Measurements from ENCODE around the gene EEF1G.
"Not testable (repeated sequence)": the region's sequence is repeated elsewhere in the genome, so short reads cannot be mapped to it uniquely, and the experiment has no call there.

EEF1G gene

DNA sequence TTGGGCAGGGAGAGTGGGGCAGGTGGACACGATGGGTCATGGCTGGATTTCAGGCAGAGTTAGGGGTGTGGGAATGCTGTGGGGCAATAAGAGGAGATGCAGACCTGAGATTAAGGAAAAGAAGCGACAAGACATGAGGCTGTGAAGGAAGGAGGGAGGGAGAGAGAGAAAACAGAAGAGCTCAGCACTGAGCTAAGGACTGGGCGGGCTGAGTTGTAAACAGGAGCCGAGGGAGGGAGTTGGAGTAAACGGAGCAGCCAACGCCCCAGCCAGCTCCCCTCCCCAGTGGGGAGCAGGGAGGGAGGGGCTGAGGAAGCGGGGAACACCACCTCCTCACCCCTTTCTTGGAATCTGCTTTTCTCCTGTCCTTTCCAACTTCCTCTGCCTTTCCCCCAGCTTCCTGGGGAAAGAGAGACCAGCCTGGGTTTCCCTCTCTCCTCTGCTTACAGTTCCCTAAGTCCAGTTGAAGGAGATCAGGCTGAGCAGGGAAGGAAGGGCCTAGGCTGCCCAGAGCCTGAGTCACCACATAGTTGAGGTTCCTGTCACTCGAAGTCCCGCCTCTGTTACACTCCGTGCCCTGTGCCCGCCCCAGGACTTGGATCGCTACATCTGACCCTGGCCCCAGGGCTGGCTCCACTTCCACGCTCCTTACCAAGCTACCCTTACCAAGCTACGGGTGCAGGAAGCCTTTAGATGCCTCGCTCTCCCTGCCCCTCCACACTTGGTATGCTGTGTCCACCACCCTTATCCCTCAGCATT is 20.4 kb downstream of the EEF1G start:
- peak; percentile 86 for DNase-seq

DNA sequence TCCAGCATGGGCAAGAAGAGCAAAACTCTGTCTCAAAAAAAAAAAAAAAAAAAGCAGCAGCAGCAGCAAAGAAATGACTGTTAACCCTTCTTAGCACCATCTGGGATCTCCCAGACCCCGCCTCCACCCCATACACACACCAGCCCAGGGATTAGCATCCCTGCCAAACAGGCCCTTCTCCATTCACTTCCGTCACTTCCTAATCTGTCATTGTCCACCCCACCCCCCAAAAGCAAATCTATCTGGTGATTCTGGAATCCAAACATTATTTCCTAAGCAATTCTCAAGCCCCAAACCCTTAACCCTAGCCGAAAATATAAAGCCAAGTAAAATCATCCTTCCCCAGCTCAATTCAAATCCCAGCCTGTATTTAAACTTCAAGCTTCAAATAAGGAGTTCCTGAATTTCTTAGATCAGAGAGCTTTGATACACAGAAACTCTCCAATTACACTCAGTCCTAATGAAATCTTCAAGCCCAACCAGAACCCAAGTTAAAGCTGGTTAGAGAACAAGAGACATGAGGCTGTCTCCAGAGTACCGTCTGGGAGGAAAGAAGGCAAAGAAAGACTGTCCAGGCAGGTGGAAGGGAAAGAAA is 21.1 kb downstream of the EEF1G start:
- DNase-seq, result peak; percentile 65

DNA sequence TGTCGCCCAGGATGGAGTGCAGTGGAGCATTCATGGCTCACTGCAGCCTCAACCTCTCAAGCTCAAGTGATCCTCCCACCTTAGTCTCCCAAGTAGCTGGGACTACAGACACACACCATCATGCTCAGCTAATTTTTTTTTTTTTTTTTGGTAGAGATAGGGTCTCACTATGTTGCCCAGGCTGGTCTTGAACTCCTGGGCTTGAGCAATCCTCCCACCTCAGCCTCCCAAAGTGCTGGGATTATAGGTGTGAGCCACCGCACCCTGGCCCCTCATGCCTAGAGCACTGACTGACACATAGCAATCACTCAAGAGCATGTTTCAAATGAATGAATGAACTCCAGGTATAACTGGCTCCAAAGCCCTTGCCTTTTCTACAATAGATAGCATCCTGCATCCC is 23.2 kb downstream of the EEF1G start:
- DNase-seq, result not testable (repeated sequence)

DNA sequence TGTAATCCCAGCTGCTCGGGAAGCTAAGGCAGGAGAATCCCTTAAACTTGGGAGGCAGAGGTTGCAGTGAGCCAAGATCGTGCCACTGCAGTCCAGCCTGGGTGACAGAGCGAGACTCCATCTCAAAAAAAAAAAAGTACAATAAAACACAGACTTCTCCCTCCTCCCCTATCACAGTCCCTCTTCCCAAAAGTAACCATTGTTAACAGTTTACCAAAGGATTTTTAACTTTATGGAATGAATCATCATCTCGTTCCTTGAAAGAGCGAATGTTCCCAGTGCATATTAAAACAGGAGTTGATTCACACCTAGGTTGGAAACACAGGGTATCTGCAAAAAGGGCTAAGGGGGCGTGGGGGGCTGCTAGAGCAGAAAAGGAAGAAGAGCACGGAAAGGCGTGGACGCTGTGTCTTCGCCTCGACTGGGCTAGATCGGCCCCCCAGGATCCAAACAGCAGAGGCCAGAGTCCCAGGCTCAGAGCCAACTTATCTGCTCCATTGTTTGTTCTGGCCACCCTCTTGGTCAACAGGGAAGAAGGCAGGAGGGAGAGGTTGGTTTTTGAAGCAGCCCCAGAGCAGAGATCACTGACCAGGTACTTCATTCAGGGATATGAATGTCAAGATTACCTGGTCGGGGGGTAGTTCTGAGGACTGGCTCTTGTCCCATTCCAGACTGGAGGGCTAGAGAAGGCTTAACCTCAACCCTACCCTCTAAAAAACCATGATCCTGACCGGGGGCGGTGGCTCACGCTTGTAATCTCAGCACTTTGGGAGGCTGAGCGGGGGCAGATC is 25.0 kb downstream of the EEF1G start:
- no peak for DNase-seq

DNA sequence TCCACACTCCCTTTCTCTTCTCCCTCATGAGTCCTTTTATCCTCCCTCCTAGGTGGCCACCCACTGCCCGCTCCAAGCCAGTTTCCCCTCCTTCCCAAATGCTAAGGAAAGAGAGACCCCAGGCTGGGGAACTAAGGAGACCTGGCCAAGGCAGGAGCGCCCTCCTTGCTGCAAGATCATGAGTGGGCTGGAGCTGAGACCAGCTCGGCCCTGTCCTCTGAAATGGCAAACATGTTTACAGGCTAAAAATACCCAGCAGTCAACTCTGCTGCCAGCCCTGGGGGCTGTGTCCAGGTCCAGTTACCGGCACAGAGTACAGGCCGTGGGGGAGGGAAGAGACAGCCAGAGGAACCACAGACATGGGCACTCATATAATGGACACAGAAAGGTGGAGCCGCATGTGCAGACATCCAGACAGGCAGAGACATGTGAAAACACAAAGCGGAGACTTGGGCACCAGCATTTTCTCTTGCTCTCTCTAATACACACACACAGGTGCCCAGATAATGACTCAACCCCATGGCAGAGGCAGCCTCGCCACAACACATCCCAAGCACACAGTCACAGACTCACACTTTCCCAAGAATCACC is 25.9 kb downstream of the EEF1G start:
- DNase-seq, result no peak

DNA sequence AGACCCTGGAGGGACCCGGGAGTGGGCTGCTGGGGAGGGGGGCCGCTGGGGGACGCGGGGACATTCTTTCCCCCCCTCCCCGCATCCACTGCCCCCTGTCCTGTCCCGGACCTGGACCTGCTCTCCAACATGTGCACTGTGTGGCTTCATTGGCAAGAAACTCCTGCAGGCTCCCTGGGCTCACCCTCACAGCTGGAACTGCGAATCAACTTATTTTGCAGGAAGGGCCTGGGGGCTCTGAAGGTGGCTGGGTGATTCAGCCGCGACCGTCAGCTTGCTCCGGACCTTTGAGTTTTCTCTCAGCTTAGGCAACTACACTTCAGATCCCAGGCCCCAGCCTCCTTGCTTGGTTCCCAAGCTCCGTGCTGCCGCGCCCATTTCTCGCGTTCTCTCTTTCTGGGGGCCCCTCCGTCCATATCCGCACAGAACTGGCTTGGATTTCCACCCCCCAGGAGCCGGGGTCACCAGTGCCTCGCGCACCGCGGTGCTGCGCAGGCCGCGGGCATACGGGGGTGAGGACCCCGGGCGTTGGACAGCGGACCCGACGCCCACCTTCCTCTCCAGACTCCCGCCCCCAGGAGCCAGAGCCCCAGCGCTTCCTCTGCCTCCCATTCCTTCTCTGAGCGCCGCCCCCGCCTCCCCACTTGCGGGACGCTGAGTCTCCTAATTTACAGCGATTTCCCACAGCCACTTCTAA is 26.6 kb downstream of the EEF1G start:
- DNase-seq, result no peak

DNA sequence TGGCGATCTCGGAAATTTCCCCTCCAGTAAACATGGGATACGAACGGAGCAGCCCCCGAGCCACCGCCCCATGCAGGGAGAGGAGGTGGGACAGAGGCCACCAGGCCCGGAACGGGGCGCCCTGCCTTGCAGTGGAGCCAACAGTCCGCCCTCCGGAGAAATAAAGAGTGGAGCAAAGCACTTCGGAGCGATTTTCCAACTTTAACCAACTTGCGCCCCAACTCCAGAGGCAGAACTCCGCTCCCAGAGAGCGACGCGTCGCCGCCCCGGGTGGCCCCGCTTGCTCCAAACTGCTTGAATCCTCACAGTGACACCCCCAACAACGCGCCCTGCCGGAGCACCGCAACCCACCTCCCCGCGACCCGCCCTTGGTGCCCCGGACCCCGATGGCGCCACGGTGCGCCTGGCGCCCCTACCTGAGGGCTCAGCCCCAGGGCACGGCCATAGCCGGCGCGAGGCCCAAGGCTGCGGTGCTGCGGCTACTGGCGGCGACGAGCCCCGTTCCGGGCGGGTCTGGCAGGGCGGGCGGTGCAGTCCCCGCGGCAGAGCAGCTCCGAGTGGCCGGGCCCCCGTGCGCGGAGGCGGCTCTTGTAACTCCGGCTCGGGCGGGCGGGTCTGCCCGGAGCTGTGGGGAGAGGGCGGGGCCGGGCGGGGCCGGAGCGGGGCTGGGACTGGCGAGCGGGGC is 27.3 kb downstream of the EEF1G start, which contains the start of gene AHNAK:
Gene AHNAK, minus strand, starts transcription at position 563 of the 685 bp plus-strand sequence. CDS start 10,708 bp downstream, outside the sequence.
- peak; percentile 84 for DNase-seq

DNA sequence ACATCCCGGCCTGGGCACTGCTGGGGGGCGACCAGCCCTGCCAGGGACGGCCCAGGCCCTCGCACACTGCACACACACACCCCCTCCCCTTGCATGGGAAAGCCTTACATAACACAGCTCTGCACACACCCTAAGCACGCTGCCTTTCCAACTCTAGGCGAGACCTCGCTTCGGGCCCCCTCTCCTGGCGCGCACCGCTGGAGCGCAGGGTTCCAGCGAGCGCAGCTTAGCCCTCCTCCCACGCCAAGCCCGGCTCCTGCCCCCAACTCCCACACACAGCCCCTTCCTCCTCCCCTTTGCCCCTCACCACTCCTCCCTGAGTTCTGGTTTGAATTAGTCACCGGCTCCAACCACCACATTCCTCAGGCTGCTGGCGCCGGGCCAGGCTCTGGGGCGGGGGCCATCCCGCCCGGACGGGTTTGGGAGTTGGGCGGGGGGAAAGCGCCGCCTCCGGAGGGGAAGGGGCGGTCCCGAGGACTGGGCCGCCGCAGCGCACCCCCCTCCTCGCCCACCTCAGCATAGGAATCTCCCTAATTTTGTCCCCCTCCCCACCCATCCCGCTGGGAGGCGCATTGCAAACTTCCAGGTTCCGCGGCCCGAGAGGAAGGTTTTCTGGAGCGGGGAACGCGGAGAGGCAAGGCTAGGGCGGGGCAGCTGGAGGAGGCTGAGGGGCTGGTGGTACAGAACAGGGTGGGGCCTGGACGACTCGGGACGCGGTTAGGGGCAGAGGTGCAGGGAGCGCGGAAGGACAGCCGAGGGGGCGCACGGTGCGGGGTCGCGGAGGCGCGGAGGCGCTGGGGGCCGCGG is 28.1 kb downstream of the EEF1G start:
- peak; percentile 70 for DNase-seq

DNA sequence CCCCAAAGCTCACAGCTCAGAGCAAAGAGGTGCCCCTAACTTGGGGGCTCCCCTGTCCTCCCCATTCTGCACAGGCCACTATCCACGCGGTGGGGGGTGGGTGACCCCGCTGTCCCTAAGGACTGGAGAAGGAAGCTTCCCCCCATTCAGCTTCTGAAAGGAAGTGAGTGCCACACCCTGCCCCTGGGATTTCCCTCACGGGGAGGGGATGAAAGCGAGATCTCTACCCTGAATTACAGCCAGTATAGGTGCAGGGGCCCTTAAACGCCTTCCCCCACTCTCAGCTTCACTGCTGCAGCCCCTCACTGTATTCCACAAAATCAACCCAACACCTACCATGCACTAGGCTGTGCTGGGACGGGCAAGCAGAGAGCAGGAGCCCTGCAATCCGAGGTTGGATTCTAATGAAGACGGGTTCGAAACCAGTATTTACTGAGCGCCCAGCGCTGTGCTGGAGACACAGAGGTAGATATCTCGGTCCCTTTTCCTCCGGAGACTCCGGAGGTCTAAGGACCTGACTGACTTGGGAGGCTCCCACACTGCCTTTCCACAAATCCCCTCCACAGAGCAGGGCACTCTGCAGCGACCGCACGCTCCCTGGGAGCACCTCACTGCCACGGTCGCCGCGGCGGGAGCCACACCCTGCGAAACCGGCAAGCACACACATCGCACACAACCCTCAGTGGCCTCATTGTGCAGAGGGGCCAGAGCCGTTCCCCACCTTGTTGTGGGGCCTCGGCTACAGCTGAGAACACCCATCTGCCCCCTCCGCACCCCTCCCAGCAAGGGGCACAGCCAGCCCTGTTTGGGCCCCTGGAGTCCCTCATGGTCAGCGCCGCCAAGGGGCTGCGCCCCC is 28.9 kb downstream of the EEF1G start:
- peak; percentile 56 for DNase-seq

DNA sequence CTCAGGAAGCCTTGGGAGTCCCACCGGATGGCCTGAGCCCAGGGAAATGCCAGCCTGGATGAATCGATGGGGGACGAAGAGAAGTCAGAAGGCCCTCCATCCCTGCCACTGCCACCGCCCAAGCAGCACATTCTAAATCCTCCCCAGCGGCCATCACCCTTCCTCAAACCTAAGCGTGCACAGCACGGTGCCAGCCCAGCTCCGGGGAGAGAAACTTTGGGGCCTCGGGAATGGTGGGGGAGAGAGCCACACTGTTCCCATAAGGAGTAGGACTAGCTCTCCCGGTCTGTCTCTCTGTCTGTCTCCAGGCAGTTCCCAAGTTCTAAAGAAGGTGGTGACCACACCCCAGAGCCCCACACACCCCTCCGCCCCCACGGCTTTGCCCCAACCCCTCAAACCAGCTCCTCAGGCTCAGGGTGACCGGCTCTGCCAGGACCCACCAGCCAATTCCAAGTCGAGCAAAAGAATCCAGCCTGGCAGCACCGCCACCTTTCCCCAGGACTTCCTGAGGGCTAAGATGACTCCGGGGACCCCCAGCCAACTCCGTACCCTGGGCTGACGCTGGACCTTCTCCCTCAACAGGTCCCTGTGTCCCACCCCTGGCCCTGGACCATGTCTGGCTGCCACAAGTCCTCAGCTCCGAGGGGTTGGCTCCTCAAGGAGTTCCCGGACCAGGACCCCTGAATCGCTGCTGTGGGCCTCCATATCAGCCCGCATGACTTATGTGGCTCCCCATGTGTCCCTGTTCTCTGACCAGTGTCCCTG is 29.8 kb downstream of the EEF1G start:
- DNase-seq, result peak; percentile 17

DNA sequence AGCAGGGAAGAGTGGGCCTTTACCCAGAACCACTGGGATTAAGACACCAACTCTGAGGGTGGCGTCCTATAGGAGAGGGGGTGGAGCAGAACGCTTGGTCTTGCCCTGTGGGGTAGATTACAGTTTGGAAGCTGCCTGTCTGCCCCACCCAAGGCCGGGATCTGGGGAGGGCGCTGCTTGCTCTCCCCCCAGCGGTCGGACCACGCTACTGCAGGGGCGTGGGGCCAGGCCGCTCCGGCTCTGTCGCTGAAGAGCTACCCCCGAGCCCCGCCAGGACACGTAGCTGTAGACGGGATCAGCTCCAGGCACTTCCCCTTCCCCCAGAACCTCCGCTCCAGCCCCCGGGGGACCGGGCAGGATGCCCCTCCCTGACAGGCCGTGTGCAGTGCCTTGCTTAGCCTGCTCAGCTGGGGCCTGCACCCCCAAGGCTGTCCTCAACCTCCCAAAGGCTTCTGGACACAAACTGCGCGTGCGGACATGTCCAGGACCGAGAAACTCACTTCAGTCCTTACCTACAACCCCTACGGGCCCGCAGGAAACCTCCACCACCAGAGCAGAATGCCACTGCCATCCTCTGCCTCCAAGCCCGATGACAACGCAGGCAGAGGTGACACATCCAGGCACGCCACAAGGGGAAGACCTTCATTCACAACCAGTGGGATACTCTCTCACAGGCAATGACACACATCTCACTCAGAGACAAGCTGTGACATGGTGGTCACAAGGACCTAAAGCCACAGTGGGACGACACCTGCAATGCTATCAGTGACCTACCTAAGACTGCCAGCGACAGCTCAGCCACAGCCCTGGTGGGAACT is 30.7 kb downstream of the EEF1G start:
- peak; percentile 79 for DNase-seq

DNA sequence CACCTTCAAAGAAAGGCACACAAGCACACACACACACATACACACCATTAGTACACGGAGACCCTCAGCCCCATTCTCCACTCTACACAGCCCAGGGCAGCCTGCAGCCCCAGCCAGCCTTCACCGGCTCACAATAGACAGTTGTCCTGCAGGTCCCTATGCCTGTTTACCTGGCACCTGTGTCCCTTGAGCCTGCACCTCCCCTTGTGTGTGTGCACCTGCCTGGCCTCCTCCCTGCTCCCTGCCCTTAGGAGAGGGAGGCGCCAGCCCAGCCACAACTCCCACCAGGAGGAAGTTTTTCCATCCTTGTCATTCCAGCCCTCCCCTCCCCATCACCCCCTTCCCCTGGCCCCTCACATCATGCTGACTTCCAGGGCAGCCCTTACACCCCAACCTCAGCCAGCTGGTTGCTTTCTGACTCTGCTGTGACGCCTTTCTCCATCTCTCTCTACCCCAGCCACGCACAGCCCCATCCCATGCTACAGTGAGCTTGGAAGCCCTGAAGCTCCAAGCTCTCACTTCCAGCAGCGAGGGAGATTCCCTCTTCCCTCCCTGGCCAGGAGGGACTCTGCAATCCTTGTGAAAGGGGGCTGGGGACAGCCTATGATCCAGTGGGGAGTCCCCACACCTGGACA is 31.5 kb downstream of the EEF1G start:
- DNase-seq, result peak; percentile 16

DNA sequence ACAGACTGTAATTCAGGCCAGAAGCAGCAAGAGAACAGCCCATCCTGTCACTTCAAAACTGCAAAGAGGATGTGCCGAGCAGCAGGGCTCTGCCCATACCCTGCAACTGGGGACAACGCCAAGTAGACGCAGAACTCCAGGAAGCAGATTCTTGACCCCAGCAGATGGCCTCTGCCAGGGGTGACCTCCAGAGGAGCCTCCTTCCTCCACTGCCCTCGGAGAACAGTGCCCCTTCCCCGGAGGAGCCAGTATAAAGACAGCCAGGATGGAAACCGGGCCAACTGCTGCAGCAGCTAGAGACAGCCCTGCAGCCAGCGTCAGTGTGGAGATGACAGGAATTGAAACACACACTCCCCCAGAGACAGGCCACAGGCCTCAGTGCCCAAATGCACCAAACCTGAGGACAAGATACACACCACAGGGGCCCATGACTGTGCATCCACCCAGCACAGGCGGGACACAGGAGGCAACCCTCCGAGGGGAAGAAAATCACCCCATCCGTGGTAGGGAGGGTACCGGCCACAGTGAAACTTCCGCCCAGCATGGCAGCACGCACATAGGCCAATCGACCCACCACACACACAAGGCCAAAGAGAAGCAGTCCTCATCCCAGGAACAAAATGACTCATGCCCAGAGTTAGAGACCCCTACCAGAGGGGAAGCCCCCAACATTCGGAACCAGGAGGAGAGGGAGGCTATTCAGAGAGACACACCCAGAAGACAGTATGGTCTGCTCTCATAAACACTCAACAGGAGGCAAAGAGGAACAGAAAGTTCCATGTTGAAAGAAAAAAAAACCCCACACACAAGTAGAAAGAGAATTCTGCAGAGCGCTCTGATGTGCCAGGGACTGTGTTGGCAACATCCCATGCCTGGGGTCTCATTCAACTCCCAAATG is 32.6 kb downstream of the EEF1G start:
- peak; percentile 52 for DNase-seq

DNA sequence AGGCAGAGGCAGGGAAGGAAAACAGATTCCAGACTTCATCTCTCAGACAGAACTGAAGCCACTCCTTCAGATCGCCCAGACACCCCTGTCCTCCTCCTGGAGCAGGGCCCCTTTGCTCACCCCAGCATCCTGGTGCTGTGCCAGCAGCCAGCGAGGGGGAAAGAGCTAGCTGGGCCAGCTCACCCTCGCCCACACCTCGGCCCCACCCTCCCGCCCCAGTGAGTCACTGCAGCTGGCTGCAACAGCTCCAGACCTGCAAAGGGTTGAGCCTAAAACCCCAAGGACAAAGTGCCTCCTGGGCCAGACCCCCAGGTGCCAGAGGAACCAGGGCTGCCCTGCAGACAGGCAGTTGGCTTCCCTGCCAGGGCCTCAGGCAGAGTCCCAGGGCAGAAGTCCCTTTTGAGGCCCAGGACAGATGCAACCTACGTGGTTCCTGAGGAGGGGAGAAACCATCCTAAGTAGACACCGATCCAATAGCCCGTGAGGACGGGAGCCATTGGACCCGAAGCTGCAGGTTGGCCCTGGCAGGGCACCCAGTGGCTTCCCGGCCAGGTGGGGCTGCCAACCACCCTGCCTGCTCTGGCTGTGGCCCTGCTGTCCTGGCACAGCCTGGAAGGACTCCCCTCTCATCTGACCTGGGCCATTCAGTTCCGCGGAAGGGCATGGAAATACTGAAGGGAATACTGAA is 34.3 kb downstream of the EEF1G start:
- peak; percentile 51 for DNase-seq

DNA sequence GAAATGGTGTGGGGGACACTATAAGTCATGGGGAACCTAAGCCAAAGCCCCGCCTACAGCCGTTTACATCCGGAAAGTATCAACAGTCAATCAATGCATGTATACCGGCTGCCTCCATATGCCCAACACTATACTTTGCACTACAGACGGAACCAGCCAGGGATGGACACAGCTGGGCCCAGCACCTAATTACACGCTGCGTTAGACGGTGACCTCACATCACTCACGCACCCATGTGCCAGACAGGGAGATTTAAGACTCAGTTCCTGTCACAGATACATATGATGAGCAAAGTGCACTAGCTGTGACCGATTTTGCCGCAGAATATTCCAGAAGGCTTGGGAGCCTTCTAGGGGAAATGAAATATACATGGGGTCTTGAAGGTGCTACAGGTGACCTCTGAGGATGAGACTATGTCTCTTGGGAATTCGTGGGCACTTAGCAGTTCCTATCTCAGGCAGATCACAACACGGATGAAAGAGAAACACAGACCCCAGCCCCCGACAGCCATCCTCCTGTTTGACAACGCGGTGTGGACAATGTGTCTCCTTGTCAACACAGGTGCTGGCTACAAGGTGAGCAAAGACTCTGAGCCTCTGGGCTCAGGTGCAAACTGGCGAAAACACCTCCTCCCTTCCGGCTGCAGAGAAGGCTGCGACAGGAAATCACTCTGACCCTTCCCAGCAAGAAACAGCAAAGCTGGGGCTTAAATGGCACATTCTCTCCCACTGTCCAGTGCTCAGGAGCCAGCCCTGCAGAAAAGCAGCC is 35.0 kb downstream of the EEF1G start:
- DNase-seq, result no peak

Measured in CD4-positive, alpha-beta T cell treated with Interleukin-15 for 1 hour (primary cell).